GM18861 (cell line): ENCODE data around the gene ZNF680.
"Not testable (repeated sequence)": the region's sequence is repeated elsewhere in the genome, so short reads cannot be mapped to it uniquely, and the experiment has no call there.

ENCODE experiments used
- ATAC-seq: cut with Tn5 transposase; IDR thresholded peaks from one replicate; pipeline ENCODE4 v1.9.1; 2021; ENCODE audit not compliant: unreplicated experiment

Gene ZNF680

GRCh38 chr7:64557601-64558322 lies 5.1 kb downstream of the ZNF680 start:
- no peak for ATAC-seq

GRCh38 chr7:64555046-64555445 lies 7.8 kb downstream of the ZNF680 start:
- no peak for ATAC-seq

GRCh38 chr7:64554188-64554587 lies 8.7 kb downstream of the ZNF680 start:
- not testable (repeated sequence) for ATAC-seq

- no peak for ATAC-seq
These were observed 11.3 kb downstream of the ZNF680 start for GRCh38 chr7:64551375-64552142.

- no peak for ATAC-seq
These were observed 18.9 kb downstream of the ZNF680 start for GRCh38 chr7:64544010-64544409.

- no peak for ATAC-seq
These were observed 21.2 kb downstream of the ZNF680 start for GRCh38 chr7:64541438-64542359.

- ATAC-seq = no peak
These were observed 29.1 kb downstream of the ZNF680 start for GRCh38 chr7:64533756-64534155.

- ATAC-seq = no peak
These were observed 34.1 kb downstream of the ZNF680 start for GRCh38 chr7:64528770-64529169.

GRCh38 chr7:64521409-64521984 lies 41.4 kb downstream of the ZNF680 start:
- no peak for ATAC-seq

GRCh38 chr7:64516451-64516850 lies 46.4 kb downstream of the ZNF680 start:
- ATAC-seq = no peak

- no peak for ATAC-seq
These were observed 47.1 kb downstream of the ZNF680 start for GRCh38 chr7:64515781-64516180.

- no peak for ATAC-seq
These were observed 47.5 kb downstream of the ZNF680 start for GRCh38 chr7:64515330-64515729.

GRCh38 chr7:64509583-64509982 lies 53.3 kb downstream of the ZNF680 start:
- ATAC-seq = no peak

GRCh38 chr7:64504581-64505120 lies 58.2 kb downstream of the ZNF680 start:
- no peak for ATAC-seq

GRCh38 chr7:64498270-64498669 lies 64.6 kb downstream of the ZNF680 start:
- no peak for ATAC-seq

- ATAC-seq = no peak
These were observed 67.9 kb downstream of the ZNF680 start for GRCh38 chr7:64494912-64495461.

- no peak for ATAC-seq
These were observed 77.2 kb downstream of the ZNF680 start for GRCh38 chr7:64485623-64486022.
